Skeletal muscle tissue (tissue), 4 donors: ENCODE results near the gene DRGX. TPM values are rescaled to one million over a fixed set of nuclear protein-coding genes. Genes with fewer than 3 reads are reported as not detected.

ENCODE experiments used
- H3K27ac ChIP-seq: one replicate; pipeline ENCODE4 v1.7.0; 2013; ENCODE audit warnings: mild to moderate bottlenecking, low read depth, low read length, inconsistent platforms
- H3K27me3 ChIP-seq, 3 donors: one replicate each; pipeline ENCODE4 v1.7.0; 2013; ENCODE audit warnings: low read length in 3 of 3; ENCODE audit not compliant: control insufficient read depth in 3 of 3, insufficient read depth in 3 of 3
- H3K36me3 ChIP-seq, 3 donors: one replicate each; pipeline ENCODE4 v1.7.0; 2013; ENCODE audit warnings: low read length in 3 of 3; ENCODE audit not compliant: control insufficient read depth in 3 of 3, insufficient read depth in 3 of 3
- H3K4me1 ChIP-seq, 3 donors: one replicate each; pipeline ENCODE4 v1.7.0; 2013; ENCODE audit warnings: low read length in 3 of 3, mild to moderate bottlenecking in 3 of 3; ENCODE audit not compliant: control insufficient read depth in 3 of 3, insufficient read depth in 3 of 3
- H3K4me3 ChIP-seq, 3 donors: one replicate each; pipeline ENCODE4 v1.7.0; 2013; ENCODE audit warnings: low read length in 3 of 3
- H3K9ac ChIP-seq, 3 donors: one replicate each; pipeline ENCODE4 v1.7.0; 2013; ENCODE audit warnings: low read length in 3 of 3, mild to moderate bottlenecking in 3 of 3, moderate library complexity in 2 of 3, low read depth in 1 of 3
- H3K9me3 ChIP-seq, 3 donors: one replicate each; pipeline ENCODE4 v1.7.0; 2013; ENCODE audit warnings: low read length in 3 of 3; ENCODE audit not compliant: control insufficient read depth in 3 of 3
- total RNA-seq: library from RNA; depleted of rRNA; stranded (reverse); fragments of >200 nt; gene quantifications from one replicate; pipeline ENCODE4 v1.2.3, GENCODE V29; 2014
- donor health status: Osteomylitis.

The DRGX gene
- total RNA-seq, 1 donor from 2014 or later, result not detected

GRCh38 chr10:49373361-49373760 lies 22.5 kb downstream of the DRGX start:
- Histone ChIP-seq H3K36me3 (no peaks in the 10 kb centered on the region), H3K9me3 (no peaks in the 10 kb centered on the region), H3K9ac (no peak overlapping the region), H3K4me1 (no peaks in the 10 kb centered on the region), H3K4me3 (no peak overlapping the region), H3K27me3 (peaks cover 3 to 11% (median 10%) of the 10 kb centered on the region in 3 donors), H3K27ac (no peak overlapping the region)

GRCh38 chr10:49371967-49372366 lies 23.9 kb downstream of the DRGX start:
- H3K36me3 ChIP-seq, result no peaks in the 10 kb centered on the region
- H3K27me3 ChIP-seq, result peaks cover 6 to 13% (median 11%) of the 10 kb centered on the region in 3 donors
- H3K9ac ChIP-seq, result no peak overlapping the region
- H3K4me3 ChIP-seq, result no peak overlapping the region
- no peaks in the 10 kb centered on the region for H3K4me1 ChIP-seq
- H3K27ac ChIP-seq, result no peak overlapping the region
- no peaks in the 10 kb centered on the region for H3K9me3 ChIP-seq

- Histone ChIP-seq H3K36me3 (no peaks in the 10 kb centered on the region), H3K9ac (no peak overlapping the region), H3K27me3 (peaks cover 8 to 19% (median 9%) of the 10 kb centered on the region in 3 donors), H3K9me3 (no peaks in the 10 kb centered on the region), H3K4me1 (no peaks in the 10 kb centered on the region), H3K4me3 (no peak overlapping the region), H3K27ac (no peak overlapping the region)
Observed at GRCh38 chr10:49370326-49371100, 25.4 kb downstream of the DRGX start.

- Histone ChIP-seq H3K9ac (no peak overlapping the region), H3K4me3 (no peak overlapping the region), H3K27me3 (peaks cover 8 to 19% (median 13%) of the 10 kb centered on the region in 3 donors), H3K27ac (no peak overlapping the region), H3K9me3 (no peaks in the 10 kb centered on the region), H3K36me3 (no peaks in the 10 kb centered on the region), H3K4me1 (no peaks in the 10 kb centered on the region)
Observed at GRCh38 chr10:49369216-49370162, 26.4 kb downstream of the DRGX start.

GRCh38 chr10:49368256-49368655 lies 27.6 kb downstream of the DRGX start:
- Histone ChIP-seq H3K9me3 (no peaks in the 10 kb centered on the region), H3K4me1 (no peaks in the 10 kb centered on the region), H3K9ac (no peak overlapping the region), H3K4me3 (no peak overlapping the region), H3K27ac (no peak overlapping the region), H3K27me3 (peaks cover 8 to 19% (median 13%) of the 10 kb centered on the region in 3 donors), H3K36me3 (no peaks in the 10 kb centered on the region)

- no peaks in the 10 kb centered on the region for H3K36me3 ChIP-seq
- no peaks in the 10 kb centered on the region for H3K4me1 ChIP-seq
- H3K9me3 ChIP-seq, result no peaks in the 10 kb centered on the region
- H3K27ac ChIP-seq, result no peak overlapping the region
- H3K9ac ChIP-seq, result no peak overlapping the region
- H3K27me3 ChIP-seq, result peaks cover 7 to 19% (median 13%) of the 10 kb centered on the region in 3 donors
- H3K4me3 ChIP-seq, result no peak overlapping the region
Observed at GRCh38 chr10:49367600-49367999, 28.3 kb downstream of the DRGX start.

- Histone ChIP-seq H3K4me1 (no peaks in the 10 kb centered on the region), H3K9me3 (no peaks in the 10 kb centered on the region), H3K4me3 (no peak overlapping the region), H3K9ac (no peak overlapping the region), H3K27ac (no peak overlapping the region), H3K36me3 (no peaks in the 10 kb centered on the region), H3K27me3 (peaks cover 3 to 22% (median 17%) of the 10 kb centered on the region in 3 donors)
Observed at GRCh38 chr10:49366460-49366859, 29.4 kb downstream of the DRGX start.

- H3K27ac ChIP-seq, result no peak overlapping the region
- H3K4me1 ChIP-seq, result no peaks in the 10 kb centered on the region
- no peaks in the 10 kb centered on the region for H3K36me3 ChIP-seq
- peaks cover 3 to 22% (median 21%) of the 10 kb centered on the region in 3 donors for H3K27me3 ChIP-seq
- H3K9me3 ChIP-seq, result no peaks in the 10 kb centered on the region
- no peak overlapping the region for H3K9ac ChIP-seq
- no peak overlapping the region for H3K4me3 ChIP-seq
Observed at GRCh38 chr10:49365675-49366415, 30.0 kb downstream of the DRGX start.

- Histone ChIP-seq H3K9me3 (no peaks in the 10 kb centered on the region), H3K36me3 (no peaks in the 10 kb centered on the region), H3K9ac (no peak overlapping the region), H3K27me3 (peaks cover 3 to 25% (median 17%) of the 10 kb centered on the region in 3 donors), H3K4me1 (peaks cover 1 to 4% (median 4%) of the 10 kb centered on the region in 3 donors), H3K4me3 (no peak overlapping the region), H3K27ac (no peak overlapping the region)
Observed at GRCh38 chr10:49365275-49365674, 30.6 kb downstream of the DRGX start.
